GM21381 (cell line): Measurements from ENCODE around the gene CARD11.

Experiments used
- ATAC-seq: cut with Tn5 transposase; IDR thresholded peaks from one replicate; pipeline ENCODE4 v1.9.1; 2021; ENCODE audit warnings: mild to moderate bottlenecking, moderate library complexity; ENCODE audit not compliant: unreplicated experiment

Gene CARD11

DNA sequence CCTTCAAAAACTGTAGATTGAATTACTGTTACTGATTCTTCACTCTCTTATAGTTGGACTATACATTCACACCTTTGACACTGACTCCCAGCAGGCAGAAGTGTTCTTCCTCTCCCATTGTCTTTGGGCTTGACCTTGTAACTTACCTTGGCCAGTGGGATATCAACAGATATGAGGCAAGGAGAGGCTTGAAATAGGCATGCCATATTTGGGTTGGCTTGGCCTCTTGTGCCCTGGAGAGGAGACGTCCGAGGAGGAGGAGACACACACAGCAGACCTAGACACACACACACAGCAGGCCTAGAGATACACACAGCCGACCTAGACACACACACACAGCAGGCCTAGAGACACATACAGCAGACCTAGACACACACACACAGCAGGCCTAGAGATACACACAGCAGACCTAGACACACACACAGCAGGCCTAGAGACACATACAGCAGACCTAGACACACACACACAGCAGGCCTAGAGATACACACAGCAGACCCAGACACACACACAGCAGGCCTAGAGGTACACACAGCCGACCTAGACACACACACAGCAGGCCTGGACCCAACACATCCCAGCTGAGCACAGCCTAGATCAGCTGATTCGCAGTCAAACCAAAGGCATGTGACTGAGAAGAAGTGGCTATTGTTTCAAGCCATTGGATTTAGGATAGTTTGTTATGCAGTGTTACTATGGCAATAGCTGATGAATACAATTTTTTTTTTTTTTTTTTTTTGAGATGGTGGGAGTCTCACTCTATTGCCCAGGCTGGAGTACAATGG lies 187.1 kb downstream of the CARD11 start:
- no peak for ATAC-seq
